DND-41 (cell line): ENCODE data around the gene ZNF512.

Source experiments
- ATAC-seq: fragments of 200-7000 bp; cut with Tn5 transposase; 3 replicates; pipeline ENCODE4 v1.9.1; 2021; ENCODE audit warnings: low read depth; ENCODE audit not compliant: insufficient read depth
- DNase-seq: peaks from one replicate; pipeline ENCODE4 v3.0.0-alpha.2; 2020
- H2AFZ ChIP-seq: 2 replicates; pipeline ENCODE4 v1.6.0; 2012; ENCODE audit warnings: low read depth, low read length
- H3K27ac ChIP-seq: 2 replicates; pipeline ENCODE4 v1.5.1; 2012; ENCODE audit warnings: low read length, inconsistent platforms
- H3K27me3 ChIP-seq: fragments of 200-600 bp; sonication (generic); 2 replicates; pipeline ENCODE4 v1.6.0; 2012; ENCODE audit warnings: low read length, mild to moderate bottlenecking, inconsistent platforms; ENCODE audit not compliant: insufficient read depth, poor library complexity
- H3K36me3 ChIP-seq: 2 replicates; pipeline ENCODE4 v1.5.1; 2012; ENCODE audit warnings: low read length, inconsistent platforms; ENCODE audit not compliant: insufficient read depth
- H3K4me1 ChIP-seq: 2 replicates; pipeline ENCODE4 v1.5.1; 2012; ENCODE audit warnings: mild to moderate bottlenecking, low read length; ENCODE audit not compliant: insufficient read depth
- H3K4me2 ChIP-seq: 2 replicates; pipeline ENCODE4 v1.6.0; 2012; ENCODE audit warnings: mild to moderate bottlenecking, moderate library complexity, low read length, inconsistent platforms; ENCODE audit not compliant: insufficient read depth
- H3K4me3 ChIP-seq, 2 experiments: fragments of 200-600 bp in 1 of 2; shearing (Covaris generic) in 1 of 2; 2 replicates each; pipeline ENCODE4 v1.5.1; 2012 to 2016; ENCODE audit warnings: inconsistent platforms in 2 of 2, low read length in 2 of 2, mild to moderate bottlenecking in 2 of 2, low read depth in 1 of 2, moderate library complexity in 1 of 2
- H3K79me2 ChIP-seq: 2 replicates; pipeline ENCODE4 v1.6.0; 2012; ENCODE audit warnings: low read length, inconsistent platforms; ENCODE audit not compliant: insufficient read depth
- H3K9ac ChIP-seq: 2 replicates; pipeline ENCODE4 v1.6.0; 2012; ENCODE audit warnings: low read depth, mild to moderate bottlenecking, inconsistent platforms, low read length, moderate library complexity
- H3K9me3 ChIP-seq: 2 replicates; pipeline ENCODE4 v1.5.1; 2012; ENCODE audit warnings: low read length, moderate library complexity, mild to moderate bottlenecking, inconsistent platforms; ENCODE audit not compliant: insufficient read depth, severe bottlenecking
- H4K20me1 ChIP-seq: 2 replicates; pipeline ENCODE4 v1.6.0; 2012; ENCODE audit warnings: low read length; ENCODE audit not compliant: insufficient read depth
- EZH2 ChIP-seq: IDR thresholded peaks from 3 replicates; pipeline ENCODE4 v1.6.1; 2012; ENCODE audit warnings: borderline replicate concordance, low read depth, mild to moderate bottlenecking, moderate library complexity, low read length, inconsistent platforms; ENCODE audit not compliant: severe bottlenecking
- TF ChIP-seq, protein P1 (sequence below): IDR thresholded peaks from 2 replicates; pipeline ENCODE4 v1.5.1; 2012; ENCODE audit warnings: borderline replicate concordance, low read length, moderate library complexity, mild to moderate bottlenecking; ENCODE audit not compliant: poor library complexity, severe bottlenecking; ENCODE audit errors: extremely low read depth

The ZNF512 gene

GRCh38 chr2:27584597-27584996 is 1.8 kb downstream of the ZNF512 start:
- Histone ChIP-seq H3K4me1 (peaks cover 25% of the 10 kb centered on the region), H3K9me3 (no peaks in the 10 kb centered on the region), H3K4me3 (peak overlapping the region in 1 of 2 experiments; percentile 61; a peak in 3 of 4 replicates), H3K9ac (no peak overlapping the region), H3K27ac (no peak overlapping the region), H3K27me3 (peaks cover 3% of the 10 kb centered on the region), H3K4me2 (peak overlapping the region; percentile 78), H3K79me2 (peaks cover 66% of the 10 kb centered on the region), H3K36me3 (no peaks in the 10 kb centered on the region), H4K20me1 (peaks cover 5% of the 10 kb centered on the region; the same call in 1 of the 2 replicates), H2AFZ (no peak overlapping the region)
- TF ChIP-seq EZH2: no peak
- TF ChIP-seq, protein P1, sequence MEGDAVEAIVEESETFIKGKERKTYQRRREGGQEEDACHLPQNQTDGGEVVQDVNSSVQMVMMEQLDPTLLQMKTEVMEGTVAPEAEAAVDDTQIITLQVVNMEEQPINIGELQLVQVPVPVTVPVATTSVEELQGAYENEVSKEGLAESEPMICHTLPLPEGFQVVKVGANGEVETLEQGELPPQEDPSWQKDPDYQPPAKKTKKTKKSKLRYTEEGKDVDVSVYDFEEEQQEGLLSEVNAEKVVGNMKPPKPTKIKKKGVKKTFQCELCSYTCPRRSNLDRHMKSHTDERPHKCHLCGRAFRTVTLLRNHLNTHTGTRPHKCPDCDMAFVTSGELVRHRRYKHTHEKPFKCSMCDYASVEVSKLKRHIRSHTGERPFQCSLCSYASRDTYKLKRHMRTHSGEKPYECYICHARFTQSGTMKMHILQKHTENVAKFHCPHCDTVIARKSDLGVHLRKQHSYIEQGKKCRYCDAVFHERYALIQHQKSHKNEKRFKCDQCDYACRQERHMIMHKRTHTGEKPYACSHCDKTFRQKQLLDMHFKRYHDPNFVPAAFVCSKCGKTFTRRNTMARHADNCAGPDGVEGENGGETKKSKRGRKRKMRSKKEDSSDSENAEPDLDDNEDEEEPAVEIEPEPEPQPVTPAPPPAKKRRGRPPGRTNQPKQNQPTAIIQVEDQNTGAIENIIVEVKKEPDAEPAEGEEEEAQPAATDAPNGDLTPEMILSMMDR: no peak
- no peak for ATAC-seq
- no peak for DNase-seq

GRCh38 chr2:27587025-27587424 is 4.2 kb downstream of the ZNF512 start:
- no peak overlapping the region for H3K4me3 ChIP-seq
- H3K79me2 ChIP-seq: peaks cover 90% of the 10 kb centered on the region
- H3K27ac ChIP-seq: no peak overlapping the region
- H3K4me1 ChIP-seq: peaks cover 25% of the 10 kb centered on the region
- H3K9ac ChIP-seq: no peak overlapping the region
- no peaks in the 10 kb centered on the region for H3K36me3 ChIP-seq
- H4K20me1 ChIP-seq: peaks cover 5% of the 10 kb centered on the region; the same call in 1 of the 2 replicates
- peaks cover 12% of the 10 kb centered on the region for H3K9me3 ChIP-seq
- TF ChIP-seq, protein P1: no peak
- TF ChIP-seq EZH2: no peak
- H3K4me2 ChIP-seq: no peak overlapping the region
- peaks cover 3% of the 10 kb centered on the region for H3K27me3 ChIP-seq
- DNase-seq: no peak
- ATAC-seq: no peak
- H2AFZ ChIP-seq: no peak overlapping the region

DNA sequence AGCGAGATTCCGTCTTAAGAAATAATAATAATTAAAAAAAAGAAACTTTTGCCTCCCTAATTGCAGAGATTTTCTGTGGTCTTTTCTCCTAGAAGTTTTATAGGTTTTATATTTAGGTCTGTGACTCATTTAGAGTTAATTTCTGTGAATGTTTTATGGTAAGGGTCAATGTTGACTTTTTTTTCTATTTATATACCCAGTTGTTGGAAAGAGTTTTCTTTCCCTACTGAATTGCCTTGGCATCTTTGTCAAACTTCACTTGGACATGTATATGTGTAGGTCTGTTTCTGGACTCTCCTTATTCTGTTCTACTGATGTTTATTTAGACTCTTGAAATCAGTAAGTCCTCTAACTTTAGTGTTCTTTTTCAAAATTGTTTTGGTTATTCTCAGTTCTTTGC is 5.5 kb downstream of the ZNF512 start:
- Histone ChIP-seq H4K20me1 (peaks cover 5% of the 10 kb centered on the region; the same call in 1 of the 2 replicates), H3K4me1 (peaks cover 18% of the 10 kb centered on the region), H3K27me3 (peaks cover 3% of the 10 kb centered on the region), H3K9ac (no peak overlapping the region), H3K4me2 (no peak overlapping the region), H3K27ac (no peak overlapping the region), H3K4me3 (no peak overlapping the region), H3K36me3 (peaks cover 5% of the 10 kb centered on the region; the same call in 1 of the 2 replicates), H3K9me3 (peaks cover 18% of the 10 kb centered on the region), H3K79me2 (peaks cover 97% of the 10 kb centered on the region), H2AFZ (no peak overlapping the region)
- no peak for ATAC-seq
- DNase-seq: no peak
- no peak for TF ChIP-seq EZH2
- TF ChIP-seq, protein P1: no peak

DNA sequence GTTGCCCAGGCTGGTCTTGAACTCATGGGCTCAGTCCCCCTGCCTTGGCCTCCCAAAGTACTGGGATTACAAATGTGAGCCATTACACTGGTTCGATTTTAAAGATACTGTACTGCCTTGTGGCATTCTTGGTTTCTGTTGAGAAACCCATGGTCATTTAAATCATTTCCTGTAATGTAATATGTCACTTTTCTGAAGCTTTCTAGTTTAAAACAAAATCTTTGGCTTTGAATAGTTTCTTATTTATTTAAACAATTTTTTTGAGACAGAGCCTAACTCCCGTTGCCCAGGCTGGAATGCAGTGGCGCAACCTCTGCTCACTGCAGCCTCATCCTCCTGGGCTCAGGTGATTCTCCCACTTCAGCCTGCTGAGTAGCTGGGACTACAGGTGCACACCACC is 8.9 kb downstream of the ZNF512 start:
- no peak overlapping the region for H3K27ac ChIP-seq
- H3K27me3 ChIP-seq: no peaks in the 10 kb centered on the region
- no peak overlapping the region for H2AFZ ChIP-seq
- no peak overlapping the region for H3K4me2 ChIP-seq
- TF ChIP-seq, protein P1: no peak
- H3K79me2 ChIP-seq: peaks cover 89% of the 10 kb centered on the region
- no peak for DNase-seq
- H3K4me3 ChIP-seq: no peak overlapping the region
- no peaks in the 10 kb centered on the region for H4K20me1 ChIP-seq
- no peak for ATAC-seq
- peaks cover 32% of the 10 kb centered on the region for H3K9me3 ChIP-seq
- no peak overlapping the region for H3K9ac ChIP-seq
- peaks cover 9% of the 10 kb centered on the region; the same call in 1 of the 2 replicates for H3K36me3 ChIP-seq
- no peaks in the 10 kb centered on the region for H3K4me1 ChIP-seq
